Activated CD8-positive, alpha-beta memory T cell treated with anti-CD3 and anti-CD28 coated beads for 48 hours (primary cell): Measurements from ENCODE around the gene ADD2.

Experiments used
- DNase-seq, 3 experiments: peaks; one replicate each; pipeline ENCODE4 v3.0.0-alpha.2; 2020; ENCODE audit warnings: low read depth in 2 of 3, low spot score in 2 of 3

Gene ADD2

DNA sequence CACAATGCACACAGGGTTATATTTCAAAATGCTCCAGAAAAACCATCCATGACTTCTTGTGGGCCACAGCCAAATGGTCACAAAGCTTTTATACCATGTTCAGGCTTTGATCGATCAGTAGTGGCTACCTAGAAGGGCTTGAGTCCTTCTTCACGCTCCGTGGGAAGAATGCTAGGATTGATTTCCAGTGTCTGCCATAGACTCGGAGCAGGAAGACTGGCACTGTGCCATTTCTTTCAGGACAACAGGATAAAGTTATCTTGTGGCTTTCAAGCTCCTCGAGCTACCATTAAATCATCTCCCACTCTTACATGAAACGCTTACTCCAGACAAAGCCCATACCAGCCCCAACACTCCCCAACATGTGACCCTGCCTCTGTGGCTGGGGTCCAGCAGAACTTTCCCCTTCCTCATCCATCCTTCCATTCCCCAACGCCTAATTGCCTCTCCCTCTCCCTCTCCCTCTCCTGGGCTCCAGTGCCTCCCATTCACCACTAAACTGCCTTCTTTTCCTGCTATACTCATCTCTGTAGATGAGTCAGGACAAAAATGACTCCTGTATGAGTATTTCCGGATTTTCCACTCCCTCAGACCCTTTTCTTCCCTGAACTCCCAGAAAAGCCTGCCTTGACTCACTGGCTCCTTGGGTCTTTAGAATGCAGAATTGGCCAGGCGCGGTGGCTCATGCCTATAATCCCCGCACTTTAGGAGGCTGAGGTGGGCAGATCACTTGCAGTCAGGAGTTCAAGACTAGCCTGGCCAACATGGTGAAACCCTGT is 40.9 kb downstream of the ADD2 start:
- DNase-seq, result no peak

DNA sequence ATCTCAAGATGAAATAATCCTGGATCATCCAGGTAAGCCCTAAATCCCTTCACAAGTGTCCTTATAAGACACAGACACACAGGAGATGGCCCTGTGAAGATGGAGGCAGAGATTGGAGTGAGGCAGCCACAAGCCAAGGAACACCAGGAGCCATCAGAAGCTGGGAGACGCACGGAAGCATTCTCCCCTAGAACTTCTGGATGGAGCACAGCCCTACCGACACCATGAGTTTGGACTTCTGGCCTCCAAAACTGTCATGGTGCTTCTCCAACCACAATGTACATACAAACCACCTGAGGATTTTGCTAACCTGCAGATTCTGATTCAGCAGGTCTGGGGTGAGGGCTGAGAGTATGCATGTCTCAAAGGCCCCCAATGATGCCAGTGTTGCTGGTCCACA is 42.5 kb downstream of the ADD2 start:
- DNase-seq, result no peak

GRCh38 chr2:70724366-70724765 is 43.6 kb downstream of the ADD2 start:
- DNase-seq, result no peak

DNA sequence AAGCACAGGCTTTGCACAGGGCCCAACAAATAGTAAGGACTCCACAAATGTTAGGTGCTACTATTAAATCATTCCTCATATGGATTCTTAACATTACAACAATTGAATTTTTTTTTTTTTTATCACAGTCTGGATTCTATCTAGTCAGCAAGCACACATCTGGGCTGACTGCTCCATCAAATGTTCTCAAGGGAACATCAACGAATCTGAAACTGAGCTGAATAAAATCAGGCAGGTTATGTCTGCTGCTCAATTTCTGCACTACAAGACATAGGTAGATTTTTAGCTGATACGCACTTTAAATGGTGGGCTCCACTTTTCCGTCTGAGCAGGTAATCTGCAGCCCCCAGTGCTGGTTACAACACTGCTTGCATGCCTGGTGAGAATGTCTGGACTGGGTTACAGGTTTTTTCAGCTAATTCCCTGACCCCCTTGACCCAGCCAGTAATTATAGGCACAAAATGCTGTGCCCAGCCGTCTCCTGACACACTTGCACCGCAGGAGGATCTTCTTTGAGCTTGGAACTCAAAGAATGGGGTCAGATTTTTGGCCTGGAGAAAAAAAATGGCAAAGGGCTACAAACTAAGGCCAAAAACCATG is 44.6 kb downstream of the ADD2 start:
- DNase-seq, result no peak

- no peak for DNase-seq
Measured at GRCh38 chr2:70720124-70720523, 47.9 kb downstream of the ADD2 start.

DNA sequence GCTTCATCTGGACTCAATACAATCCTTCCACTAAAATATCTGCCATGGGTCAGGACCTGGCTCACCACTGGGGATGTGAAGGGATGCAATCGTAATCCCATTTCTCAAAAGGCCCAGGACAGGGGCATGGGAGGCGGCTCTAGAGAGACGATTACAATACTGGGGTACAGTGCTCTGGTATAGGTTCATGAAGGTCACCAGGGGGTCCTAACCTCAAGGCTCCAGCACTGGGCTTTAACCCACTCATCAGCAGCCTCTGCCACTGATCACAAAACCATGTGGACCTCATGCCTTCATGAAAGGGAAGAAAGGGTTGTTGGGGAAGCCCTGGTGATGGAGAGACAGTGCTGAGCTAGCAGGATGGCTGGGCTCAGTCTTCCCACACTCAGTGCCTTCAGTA is 48.8 kb downstream of the ADD2 start:
- DNase-seq, result no peak

DNA sequence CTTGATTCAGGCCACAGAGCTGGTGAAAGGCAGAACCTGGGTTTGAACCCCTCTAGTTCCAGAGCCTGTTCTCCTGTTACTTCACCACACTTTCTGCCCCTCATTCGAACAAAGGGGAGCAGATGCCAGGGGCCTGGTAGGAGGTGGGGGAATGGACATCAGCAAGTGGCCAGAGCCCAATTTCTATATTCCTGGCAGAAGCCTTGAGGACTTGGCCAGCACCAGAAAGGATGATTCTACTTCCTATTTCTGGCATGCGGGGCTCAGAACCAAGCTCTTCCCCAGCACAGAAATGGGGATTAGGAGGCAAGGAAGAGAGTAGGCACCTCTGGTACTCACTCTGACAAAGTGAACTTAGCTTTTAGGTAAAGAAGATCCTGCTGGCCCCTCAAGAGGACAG is 49.3 kb downstream of the ADD2 start:
- DNase-seq, result no peak

GRCh38 chr2:70718241-70718640 is 49.8 kb downstream of the ADD2 start:
- DNase-seq, result no peak

GRCh38 chr2:70717431-70718038 is 50.5 kb downstream of the ADD2 start:
- DNase-seq, result no peak

DNA sequence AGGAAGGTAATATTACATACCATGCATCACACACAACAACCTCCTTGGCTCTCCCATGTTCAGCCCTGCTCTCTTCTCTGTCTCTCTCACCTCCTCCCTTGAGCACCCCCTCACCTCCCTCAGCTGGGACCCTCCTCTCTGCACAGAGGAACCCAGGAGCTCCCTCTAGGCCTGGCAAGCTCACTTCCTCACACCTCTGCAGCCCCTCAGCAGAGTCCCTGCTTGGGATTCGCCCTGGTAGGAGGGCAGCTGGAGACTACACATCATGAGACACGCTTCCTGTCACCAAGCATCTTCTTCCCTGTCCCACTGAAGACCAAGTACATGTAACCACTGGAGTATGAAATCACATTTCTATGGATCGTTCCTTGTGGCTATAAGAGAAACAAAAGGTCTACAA is 51.0 kb downstream of the ADD2 start:
- DNase-seq, result no peak

GRCh38 chr2:70716131-70716743 is 51.8 kb downstream of the ADD2 start:
- no peak for DNase-seq

GRCh38 chr2:70715071-70715985 is 52.7 kb downstream of the ADD2 start:
- DNase-seq, result no peak

DNA sequence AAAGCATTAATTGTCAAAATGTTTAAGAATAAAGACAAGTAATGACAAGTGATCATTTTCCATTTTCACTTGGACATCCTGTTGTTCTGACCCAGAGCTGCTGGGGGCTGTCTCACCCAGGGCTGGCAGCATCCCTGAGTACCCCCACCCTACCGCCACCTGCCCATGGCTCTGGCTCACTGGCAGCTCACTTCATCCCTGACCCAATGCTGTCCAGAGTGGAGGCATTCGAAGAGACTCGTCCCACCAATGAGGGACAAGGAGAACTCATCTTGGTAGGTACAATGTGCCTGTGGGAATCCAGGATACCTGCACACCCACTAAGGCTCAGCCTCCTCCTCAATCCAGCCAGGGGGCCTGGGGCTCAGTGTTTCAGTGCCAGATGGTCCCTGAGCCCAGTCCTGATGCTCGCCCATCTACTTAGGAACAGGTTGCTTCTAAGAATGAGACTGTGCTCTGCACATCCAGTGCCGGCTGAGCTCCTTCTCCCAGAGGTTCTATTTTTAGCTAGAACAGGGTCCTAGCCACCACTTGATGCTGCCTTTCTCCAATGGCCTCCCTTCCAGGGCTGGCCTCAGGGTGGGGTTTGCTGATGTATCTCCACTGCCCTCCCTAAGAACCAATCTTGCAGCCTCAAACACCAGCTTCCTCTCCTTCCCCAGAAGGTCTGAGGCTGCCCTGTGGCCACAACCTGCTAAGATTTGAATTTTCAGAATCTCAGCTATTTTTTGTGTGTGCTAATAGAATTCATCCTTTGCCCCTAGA is 53.7 kb downstream of the ADD2 start:
- no peak for DNase-seq

GRCh38 chr2:70712916-70713315 is 55.1 kb downstream of the ADD2 start:
- no peak for DNase-seq

DNA sequence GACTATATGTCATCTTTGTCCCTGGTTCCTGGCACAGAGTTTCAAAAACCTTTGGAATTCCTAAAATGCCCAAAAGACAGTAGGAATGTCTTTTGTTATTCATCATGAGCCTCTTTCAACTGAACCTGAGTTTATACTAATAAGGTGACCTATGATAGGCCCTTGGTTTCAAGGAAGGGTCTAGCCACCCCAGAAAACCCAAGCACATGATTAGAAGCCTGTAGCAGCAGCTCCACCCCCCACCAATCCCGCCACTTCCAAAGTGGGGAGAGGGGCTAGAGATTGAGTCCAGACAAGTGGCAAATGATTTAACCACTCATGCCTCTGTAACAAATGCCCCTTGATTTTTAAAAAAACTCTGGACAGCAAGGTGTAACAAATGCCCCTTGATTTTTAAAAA is 56.8 kb downstream of the ADD2 start:
- DNase-seq, result no peak

GRCh38 chr2:70710038-70710690 is 57.8 kb downstream of the ADD2 start:
- DNase-seq, result no peak

GRCh38 chr2:70709275-70710037 is 58.5 kb downstream of the ADD2 start:
- DNase-seq, result no peak

DNA sequence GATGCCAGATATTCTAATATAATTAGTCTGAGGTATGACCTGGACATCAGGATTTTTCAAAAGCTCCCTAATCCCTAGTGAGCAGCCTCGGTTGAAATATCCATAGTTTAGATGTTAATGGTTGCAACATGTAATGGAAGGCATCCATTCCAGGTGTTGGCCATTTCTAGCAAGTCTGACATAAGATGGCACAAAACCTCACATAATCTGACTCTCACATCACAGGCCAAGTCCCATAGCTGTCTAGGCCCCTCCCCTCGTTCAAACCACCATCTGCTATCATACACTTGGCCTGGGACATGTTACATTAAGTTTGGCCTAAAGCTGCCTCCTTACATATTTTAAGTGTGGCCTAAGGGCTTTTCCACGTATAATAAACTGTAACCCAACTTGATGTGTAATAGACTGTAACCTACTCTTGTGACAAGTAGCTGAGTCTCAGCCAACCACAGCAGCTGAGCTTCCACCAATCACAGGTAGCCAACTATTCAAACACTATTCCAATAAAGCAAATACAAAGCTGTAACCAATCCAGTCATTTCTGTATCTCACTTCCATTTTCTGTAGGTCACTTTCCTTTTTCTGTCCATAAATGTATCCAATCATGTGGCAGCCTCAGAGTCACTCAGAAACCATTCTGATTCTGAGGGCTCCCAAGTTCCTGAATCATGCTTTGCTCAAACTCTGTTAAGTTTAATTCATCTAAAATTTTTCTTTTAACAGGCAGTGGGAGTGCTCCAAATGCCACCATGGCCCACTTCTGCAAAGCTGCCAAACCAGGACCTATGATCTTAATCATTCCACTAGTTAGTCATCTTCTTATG is 59.4 kb downstream of the ADD2 start:
- DNase-seq, result no peak
